Tibial nerve (tissue), 4 donors: ENCODE data around the gene TTC3. TPM values are rescaled to one million over a fixed set of nuclear protein-coding genes. Genes with fewer than 3 reads are reported as not detected.

Experiments used
- DNase-seq, 2 donors: peaks; one replicate each; pipeline ENCODE4 v3.0.0-alpha.2; 2019; ENCODE audit warnings: low spot score in 2 of 2
- H3K27ac ChIP-seq, 4 donors: fragments of 200-600 bp; sonication (generic) in 3 of 4; one replicate each; pipeline ENCODE4 v1.5.1; 2017 to 2019; ENCODE audit warnings: mild to moderate bottlenecking in 1 of 4
- H3K27me3 ChIP-seq, 2 donors: fragments of 200-600 bp; sonication (generic) in 1 of 2; one replicate each; pipeline versions ENCODE4 v1.5.1 to v1.6.0; 2017 to 2019
- H3K36me3 ChIP-seq, 3 donors: fragments of 200-600 bp; sonication (generic); one replicate each; pipeline ENCODE4 v1.5.1; 2018 to 2019
- H3K4me1 ChIP-seq, 4 donors: fragments of 200-600 bp; sonication (generic) in 3 of 4; one replicate each; pipeline ENCODE4 v1.5.1; 2017 to 2019
- H3K4me3 ChIP-seq, 4 donors: fragments of 200-600 bp; sonication (generic) in 3 of 4; one replicate each; pipeline ENCODE4 v1.5.1; 2017 to 2019; ENCODE audit warnings: mild to moderate bottlenecking in 1 of 4, moderate library complexity in 1 of 4
- H3K9me3 ChIP-seq, 4 donors: fragments of 200-600 bp; sonication (generic) in 3 of 4; one replicate each; pipeline ENCODE4 v1.5.1; 2017 to 2019
- CTCF ChIP-seq, 5 experiments: fragments of 200-600 bp in 3 of 5; fragments of 450-650 bp in 2 of 5; sonication (generic) in 3 of 5; IDR thresholded peaks; one replicate each; pipeline ENCODE4 v1.5.1; 2016 to 2019; ENCODE audit warnings: antibody characterized with exemption in 5 of 5, mild to moderate bottlenecking in 3 of 5, moderate library complexity in 2 of 5
- EP300 ChIP-seq, 2 donors: sonication (generic); formaldehyde crosslinking; IDR thresholded peaks; one replicate each; pipeline ENCODE4 v1.6.1; 2017; ENCODE audit warnings: antibody characterized with exemption in 2 of 2, mild to moderate bottlenecking in 1 of 2
- POLR2A ChIP-seq, 2 donors: fragments of 450-650 bp; IDR thresholded peaks; one replicate each; pipeline ENCODE4 v1.6.1; 2017; ENCODE audit warnings: antibody characterized with exemption in 2 of 2, mild to moderate bottlenecking in 2 of 2, moderate library complexity in 2 of 2
- WGBS, 2 donors: methylation state at CpG; one replicate each; pipeline ENCODE4 v1.1.5; 2018; 5-methylcytosine and 5-hydroxymethylcytosine counted together
- total RNA-seq, 4 donors: library from RNA; depleted of rRNA; stranded (reverse); fragments of >200 nt; gene quantifications; one replicate each; pipeline ENCODE4 v1.1.0, GENCODE V29; 2016

Gene TTC3
- total RNA-seq, 4 donors from 2014 or later = 136 to 259 (median 158) TPM

- H3K9me3 ChIP-seq = peaks cover 0 to 6% (median 0%) of the 10 kb centered on the region in 4 donors
- no peak overlapping the region for H3K27ac ChIP-seq
- no peak overlapping the region for H3K4me3 ChIP-seq
- no peaks in the 10 kb centered on the region for H3K36me3 ChIP-seq
- DNase-seq = no peak
- peaks cover 0 to 19% (median 11%) of the 10 kb centered on the region in 4 donors for H3K4me1 ChIP-seq
- no peaks in the 10 kb centered on the region for H3K27me3 ChIP-seq
- no peak for TF ChIP-seq CTCF (IDR thresholded peaks at IDR 0.05)
- 93 to 96% methylated on average over 7 of the region's 7 CpGs for WGBS, 2 donors
Observed at GRCh38 chr21:37210130-37210529, 137.1 kb downstream of the TTC3 start.

GRCh38 chr21:37210799-37211198 lies 137.7 kb downstream of the TTC3 start:
- TF ChIP-seq POLR2A (IDR thresholded peaks at IDR 0.05) (no peak), EP300 (IDR thresholded peaks at IDR 0.05) (no peak), CTCF (IDR thresholded peaks at IDR 0.05) (no peak)
- Histone ChIP-seq H3K27ac (no peak overlapping the region), H3K4me3 (no peak overlapping the region), H3K4me1 (peaks cover 0 to 19% (median 11%) of the 10 kb centered on the region in 4 donors), H3K27me3 (no peaks in the 10 kb centered on the region), H3K9me3 (peaks cover 0 to 6% (median 0%) of the 10 kb centered on the region in 4 donors), H3K36me3 (no peaks in the 10 kb centered on the region)
- WGBS, 2 donors = 89 to 100% methylated on average over 1 of the region's 1 CpG
- no peak for DNase-seq

GRCh38 chr21:37214952-37215351 lies 141.9 kb downstream of the TTC3 start:
- Histone ChIP-seq H3K4me1 (peaks cover 0 to 4% (median 1%) of the 10 kb centered on the region in 4 donors), H3K9me3 (peaks cover 0 to 6% (median 0%) of the 10 kb centered on the region in 4 donors), H3K4me3 (no peak overlapping the region), H3K36me3 (no peaks in the 10 kb centered on the region), H3K27me3 (no peaks in the 10 kb centered on the region), H3K27ac (no peak overlapping the region)
- WGBS, 2 donors = 86 to 89% methylated on average over 9 of the region's 9 CpGs
- no peak for TF ChIP-seq POLR2A (IDR thresholded peaks at IDR 0.05)
- no peak for TF ChIP-seq EP300 (IDR thresholded peaks at IDR 0.05)
- no peak for TF ChIP-seq CTCF (IDR thresholded peaks at IDR 0.05)
- no peak for DNase-seq

- Histone ChIP-seq H3K27me3 (no peaks in the 10 kb centered on the region), H3K27ac (peak overlapping the region in 2 of 4 donors; percentile 69 to 81), H3K36me3 (peaks cover under 1 to 23% (median 4%) of the 10 kb centered on the region in 3 donors), H3K4me3 (peak overlapping the region; percentile 43 to 75 (median 63)), H3K9me3 (no peaks in the 10 kb centered on the region), H3K4me1 (peaks cover 0 to 13% (median 3%) of the 10 kb centered on the region in 4 donors)
- TF ChIP-seq POLR2A (IDR thresholded peaks at IDR 0.05) (no peak), CTCF (IDR thresholded peaks at IDR 0.05) (no peak), EP300 (IDR thresholded peaks at IDR 0.05) (no peak)
- DNase-seq = no peak
- whole genome bisulfite sequencing, 2 donors = 62 to 66% methylated on average over 13 of the region's 13 CpGs
Observed at GRCh38 chr21:37219761-37220432, 146.8 kb downstream of the TTC3 start.

- H3K36me3 ChIP-seq = peaks cover 4 to 29% (median 5%) of the 10 kb centered on the region in 3 donors
- peak in 1 of 2 donors; percentile 20 for DNase-seq
- TF ChIP-seq EP300 (IDR thresholded peaks at IDR 0.05) = no peak
- TF ChIP-seq CTCF (IDR thresholded peaks at IDR 0.05) = peak in 2 of 5 experiments; percentile 13 to 14
- no peaks in the 10 kb centered on the region for H3K9me3 ChIP-seq
- H3K4me3 ChIP-seq = peak overlapping the region; percentile 43 to 75 (median 63)
- H3K27me3 ChIP-seq = no peaks in the 10 kb centered on the region
- WGBS, 2 donors = 4% methylated on average over 33 to 35 of the region's 35 CpGs
- peak overlapping the region; percentile 39 to 81 (median 75) for H3K27ac ChIP-seq
- H3K4me1 ChIP-seq = peaks cover 0 to 13% (median 3%) of the 10 kb centered on the region in 4 donors
Observed at GRCh38 chr21:37220433-37220980, 147.5 kb downstream of the TTC3 start.
